A673 (cell line): ENCODE measurements around the gene KMT2D. TPM values are rescaled to one million over a fixed set of nuclear protein-coding genes. Genes with fewer than 3 reads are reported as not detected.
A peak's percentile ranks its signal among the peaks of the same experiment; 100 is the strongest.

Experiments
- BruUV-seq: library from RNA; stranded (reverse); fragments of 400-500 nt; replicated peaks from 2 replicates; lab custom pipeline; 2021; lab: Mats Ljungman, UMichigan
- CTCF ChIA-PET: fragments of 300-600 bp; sonication (Branson Sonifier 250); formaldehyde crosslinking; loops from one replicate; lab custom pipeline; 2022; ENCODE audit warnings: antibody characterized with exemption; lab: Charles Lee
- POLR2A ChIA-PET: fragments of 300-600 bp; sonication (Branson Sonifier 250); formaldehyde crosslinking; loops from one replicate; lab custom pipeline; 2022; ENCODE audit warnings: antibody characterized with exemption; ENCODE audit not compliant: low non-redundant PET; lab: Charles Lee
- DNase-seq: peaks from one replicate; pipeline ENCODE4 v3.0.0-alpha.2; 2015; ENCODE audit warnings: low spot score
- H3K27ac ChIP-seq: fragments of 200-600 bp; sonication (generic); 2 replicates; pipeline ENCODE4 v1.5.1; 2016; ENCODE audit warnings: mixed run types, low read depth, mild to moderate bottlenecking, mixed read lengths, antibody characterized with exemption, low read length; ENCODE audit not compliant: poor library complexity, severe bottlenecking
- H3K27me3 ChIP-seq: fragments of 200-600 bp; sonication (generic); replicated peaks from 2 replicates; pipeline ENCODE4 v1.6.1; 2017; ENCODE audit warnings: mixed run types, low read depth, mild to moderate bottlenecking, mixed read lengths, antibody characterized with exemption, low read length; ENCODE audit not compliant: insufficient read depth, poor library complexity
- H3K36me3 ChIP-seq: fragments of 200-600 bp; sonication (generic); 2 replicates; pipeline ENCODE4 v1.6.1; 2016; ENCODE audit warnings: mixed run types, mild to moderate bottlenecking, mixed read lengths, antibody characterized with exemption, low read length; ENCODE audit not compliant: insufficient read depth, poor library complexity, severe bottlenecking
- H3K4me1 ChIP-seq: fragments of 200-600 bp; sonication (generic); 2 replicates; pipeline ENCODE4 v1.6.1; 2017; ENCODE audit warnings: mixed run types, mild to moderate bottlenecking, mixed read lengths, antibody characterized with exemption, low read length; ENCODE audit not compliant: insufficient read depth, poor library complexity, severe bottlenecking
- H3K4me3 ChIP-seq: fragments of 200-600 bp; sonication (generic); 2 replicates; pipeline ENCODE4 v1.5.1; 2016; ENCODE audit warnings: low read depth, mixed run types, mild to moderate bottlenecking, mixed read lengths, low read length; ENCODE audit not compliant: poor library complexity, severe bottlenecking
- H3K9me3 ChIP-seq: fragments of 200-600 bp; sonication (generic); 2 replicates; pipeline ENCODE4 v1.6.1; 2016; ENCODE audit warnings: mixed run types, low read depth, mild to moderate bottlenecking, mixed read lengths, antibody characterized with exemption, low read length; ENCODE audit not compliant: poor library complexity, severe bottlenecking
- EZH2 ChIP-seq: fragments of 200-600 bp; sonication (generic); IDR thresholded peaks from 2 replicates; pipeline ENCODE4 v1.6.1; 2017; ENCODE audit warnings: borderline replicate concordance, low read depth, mild to moderate bottlenecking, mixed read lengths, antibody characterized with exemption, low read length; ENCODE audit not compliant: poor library complexity, severe bottlenecking
- intact Hi-C: fragments of 100-400 bp; cut with micrococcal nuclease; formaldehyde crosslinking; loops from one replicate; pipeline ENCODE4 v1.10.0; 2022; ENCODE audit not compliant: unreplicated experiment
- total RNA-seq: library from RNA; stranded (reverse); gene quantifications from 2 replicates; pipeline ENCODE4 v1.2.3, GENCODE V29; 2021
- TF ChIP-seq, protein P1 (sequence below): fragments of 300-800, 200-600 bp; sonication (generic); conservative IDR thresholded peaks from 2 replicates; pipeline ENCODE4 v1.5.1; 2017; ENCODE audit warnings: low read depth, mild to moderate bottlenecking, antibody characterized with exemption, low read length, moderate library complexity, mixed read lengths

The KMT2D gene
- total RNA-seq, 1 experiment from 2014 or later = 138 TPM

DNA sequence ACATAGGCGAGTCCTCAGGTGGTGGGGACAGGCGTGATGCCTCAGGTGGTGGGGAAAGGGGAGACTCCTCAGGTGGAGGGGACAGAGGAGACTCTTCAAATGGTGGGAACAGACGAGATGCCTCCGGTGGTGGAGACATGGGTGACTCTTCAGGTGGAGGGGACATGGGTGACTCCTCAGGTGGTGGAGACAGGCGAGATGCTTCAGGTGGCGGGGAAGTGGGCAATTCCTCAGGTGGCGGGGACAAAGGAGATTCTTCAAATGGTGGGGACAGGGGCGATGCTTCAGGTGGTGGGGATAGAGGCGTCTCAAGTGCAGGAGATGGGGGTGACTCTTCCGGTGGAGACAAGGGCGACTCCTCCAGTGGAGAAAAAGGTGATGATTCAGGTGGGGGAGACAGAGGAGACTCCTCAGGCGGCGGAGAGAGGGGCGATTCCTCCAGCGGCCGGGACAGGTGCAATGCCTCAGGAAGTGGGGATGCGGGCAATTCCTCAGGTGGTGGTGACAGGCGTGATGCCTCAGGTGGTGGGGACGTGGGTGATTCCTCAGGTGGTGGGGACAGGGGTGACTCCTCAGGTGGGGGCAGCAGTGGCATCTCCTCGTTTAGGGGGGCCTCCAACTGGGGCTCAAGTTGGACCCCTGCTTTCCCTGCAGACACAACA, 8.7 kb downstream of the KMT2D start:
- no TSS peak for BruUV-seq
- no peak for TF ChIP-seq EZH2
- TF ChIP-seq, protein P1, sequence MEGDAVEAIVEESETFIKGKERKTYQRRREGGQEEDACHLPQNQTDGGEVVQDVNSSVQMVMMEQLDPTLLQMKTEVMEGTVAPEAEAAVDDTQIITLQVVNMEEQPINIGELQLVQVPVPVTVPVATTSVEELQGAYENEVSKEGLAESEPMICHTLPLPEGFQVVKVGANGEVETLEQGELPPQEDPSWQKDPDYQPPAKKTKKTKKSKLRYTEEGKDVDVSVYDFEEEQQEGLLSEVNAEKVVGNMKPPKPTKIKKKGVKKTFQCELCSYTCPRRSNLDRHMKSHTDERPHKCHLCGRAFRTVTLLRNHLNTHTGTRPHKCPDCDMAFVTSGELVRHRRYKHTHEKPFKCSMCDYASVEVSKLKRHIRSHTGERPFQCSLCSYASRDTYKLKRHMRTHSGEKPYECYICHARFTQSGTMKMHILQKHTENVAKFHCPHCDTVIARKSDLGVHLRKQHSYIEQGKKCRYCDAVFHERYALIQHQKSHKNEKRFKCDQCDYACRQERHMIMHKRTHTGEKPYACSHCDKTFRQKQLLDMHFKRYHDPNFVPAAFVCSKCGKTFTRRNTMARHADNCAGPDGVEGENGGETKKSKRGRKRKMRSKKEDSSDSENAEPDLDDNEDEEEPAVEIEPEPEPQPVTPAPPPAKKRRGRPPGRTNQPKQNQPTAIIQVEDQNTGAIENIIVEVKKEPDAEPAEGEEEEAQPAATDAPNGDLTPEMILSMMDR = no peak
- peaks cover 15% of the 10 kb centered on the region for H3K4me1 ChIP-seq
- intact Hi-C loops = no loop called here
- H3K27me3 ChIP-seq = no peaks in the 10 kb centered on the region
- DNase-seq = no peak
- CTCF ChIA-PET = no interaction called here
- peaks cover 85% of the 10 kb centered on the region for H3K36me3 ChIP-seq
- H3K4me3 ChIP-seq = no peak overlapping the region
- H3K27ac ChIP-seq = no peak overlapping the region
- no peaks in the 10 kb centered on the region for H3K9me3 ChIP-seq
- POLR2A ChIA-PET = no interaction called here

DNA sequence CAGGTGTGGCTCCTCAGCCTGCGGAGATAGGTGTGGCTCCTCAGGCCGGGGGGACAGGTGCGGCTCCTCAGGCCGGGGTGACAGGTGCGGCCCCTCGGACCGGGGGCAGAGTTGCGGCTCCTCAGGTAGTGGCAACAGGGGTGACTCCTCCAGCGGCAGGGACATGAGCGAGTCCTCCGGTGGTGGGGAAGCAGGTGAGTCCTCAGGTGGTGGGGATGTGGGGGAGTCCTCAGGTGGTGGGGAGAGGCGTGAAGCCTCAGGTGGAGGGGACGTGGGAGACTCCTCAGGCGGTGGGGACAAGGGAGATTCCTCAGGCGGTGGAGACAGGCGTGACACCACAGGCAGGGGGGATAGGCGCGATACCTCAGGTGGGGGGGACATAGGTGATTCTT, 9.2 kb downstream of the KMT2D start:
- intact Hi-C loops = no loop called here
- DNase-seq = no peak
- Histone ChIP-seq H3K9me3 (no peaks in the 10 kb centered on the region), H3K36me3 (peaks cover 90% of the 10 kb centered on the region), H3K4me3 (no peak overlapping the region), H3K27me3 (no peaks in the 10 kb centered on the region), H3K27ac (no peak overlapping the region), H3K4me1 (peaks cover 9% of the 10 kb centered on the region)
- no peak for TF ChIP-seq EZH2
- TF ChIP-seq, protein P1 = no peak
- ChIA-PET POLR2A (no interaction called here), CTCF (no interaction called here)
- BruUV-seq = no TSS peak

DNA sequence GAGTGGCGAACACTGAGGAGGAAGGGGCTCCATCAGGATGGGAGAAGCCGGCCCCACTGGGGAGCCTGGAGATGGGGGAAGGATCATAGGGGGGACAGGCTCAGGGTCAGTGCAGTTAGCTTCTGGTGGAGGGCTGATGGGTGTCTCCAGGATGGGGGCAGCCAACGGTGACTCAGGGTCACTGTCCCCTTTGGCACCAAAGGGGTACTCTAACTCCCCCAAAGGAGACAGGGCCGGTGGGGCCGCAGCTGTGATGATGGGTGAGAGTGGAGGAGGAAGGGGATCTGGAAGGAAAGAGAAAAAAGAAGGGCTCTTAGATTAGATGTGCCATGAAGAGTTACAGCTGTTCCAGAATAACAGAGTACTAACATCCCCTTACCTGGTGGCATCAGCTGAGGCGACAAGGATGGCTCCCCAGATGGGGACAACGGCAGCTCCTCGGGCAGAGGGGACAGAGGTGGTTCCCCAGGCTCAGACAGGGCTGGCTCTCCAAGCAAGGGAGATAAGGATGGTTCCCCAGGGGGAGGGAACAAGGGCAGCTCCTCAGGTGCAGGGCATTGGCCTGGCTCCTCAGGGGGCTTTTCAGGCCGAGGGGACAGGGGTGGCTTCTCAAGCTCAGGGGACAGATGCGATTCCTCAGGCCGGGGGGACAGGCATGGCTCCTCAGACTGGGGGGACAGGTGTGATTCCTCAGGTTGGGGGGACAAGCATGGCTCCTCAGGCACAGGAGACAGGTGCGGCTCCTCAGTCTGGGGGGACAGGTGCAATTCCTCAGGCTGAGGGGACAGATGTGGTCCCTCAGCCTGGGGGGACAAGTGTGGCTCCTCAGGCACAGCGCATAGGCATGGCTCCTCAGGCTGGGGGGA, 9.9 kb downstream of the KMT2D start:
- POLR2A ChIA-PET = no interaction called here
- CTCF ChIA-PET = interaction anchor here (0.5 kb wide), 1 partner anchor 508 kb away, joined by 3 read pairs; no protein-coding TSS in a partner anchor
- H3K4me3 ChIP-seq = no peak overlapping the region
- intact Hi-C loops = no loop called here
- H3K36me3 ChIP-seq = peaks cover 96% of the 10 kb centered on the region
- peaks cover 7% of the 10 kb centered on the region for H3K4me1 ChIP-seq
- DNase-seq = no peak
- TF ChIP-seq EZH2 = no peak
- TF ChIP-seq, protein P1 = no peak
- BruUV-seq = no TSS peak
- peak overlapping the region; percentile 59 for H3K27ac ChIP-seq
- no peaks in the 10 kb centered on the region for H3K9me3 ChIP-seq
- no peaks in the 10 kb centered on the region for H3K27me3 ChIP-seq
